ENCODE results near the gene C3. TPM values are rescaled to one million over a fixed set of nuclear protein-coding genes. Genes with fewer than 3 reads are reported as not detected.

Gene C3
- total and polyA plus RNA-seq, 2 donors from 2014 or later: 452 to 3,831 TPM

DNA sequence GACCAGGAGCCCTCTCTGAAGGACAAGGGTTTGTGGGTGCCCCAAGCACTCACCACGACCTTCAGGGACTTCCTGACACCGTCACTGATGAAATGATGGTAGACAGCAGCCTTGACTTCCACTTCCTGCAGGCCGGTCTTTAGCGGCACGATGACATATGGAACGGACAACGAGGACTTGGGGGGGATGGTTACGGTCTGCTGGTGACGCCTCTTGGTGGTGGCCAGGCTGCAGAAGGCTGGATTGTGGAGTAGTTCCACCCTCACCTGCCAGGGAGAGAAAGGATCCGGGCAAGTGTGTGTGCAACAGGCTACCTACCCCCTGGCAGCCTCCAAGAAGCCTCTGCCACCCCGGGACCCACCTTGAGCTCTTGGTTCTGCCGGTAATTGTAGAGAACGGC is 23.2 kb downstream of the C3 start:
- H3K9me3 ChIP-seq (ENCODE audit: control insufficient read depth in 2 of 3, insufficient read depth in 1 of 3, low read length in 3 of 3): no peaks in the 10 kb centered on the region
- intact Hi-C loops (cut with DNase I): no loop called here
- H3K27ac ChIP-seq (ENCODE audit: low read depth in 2 of 2, low read length in 2 of 2): no peak overlapping the region
- FAIRE-seq (no peak), DNase-seq (peak in 1 of 5 donors; percentile 25)
- no peaks in the 10 kb centered on the region for H3K4me1 ChIP-seq (ENCODE audit: control insufficient read depth in 2 of 3, insufficient read depth in 2 of 3, low read depth in 1 of 3, low read length in 3 of 3)
- TF ChIP-seq, protein P1, sequence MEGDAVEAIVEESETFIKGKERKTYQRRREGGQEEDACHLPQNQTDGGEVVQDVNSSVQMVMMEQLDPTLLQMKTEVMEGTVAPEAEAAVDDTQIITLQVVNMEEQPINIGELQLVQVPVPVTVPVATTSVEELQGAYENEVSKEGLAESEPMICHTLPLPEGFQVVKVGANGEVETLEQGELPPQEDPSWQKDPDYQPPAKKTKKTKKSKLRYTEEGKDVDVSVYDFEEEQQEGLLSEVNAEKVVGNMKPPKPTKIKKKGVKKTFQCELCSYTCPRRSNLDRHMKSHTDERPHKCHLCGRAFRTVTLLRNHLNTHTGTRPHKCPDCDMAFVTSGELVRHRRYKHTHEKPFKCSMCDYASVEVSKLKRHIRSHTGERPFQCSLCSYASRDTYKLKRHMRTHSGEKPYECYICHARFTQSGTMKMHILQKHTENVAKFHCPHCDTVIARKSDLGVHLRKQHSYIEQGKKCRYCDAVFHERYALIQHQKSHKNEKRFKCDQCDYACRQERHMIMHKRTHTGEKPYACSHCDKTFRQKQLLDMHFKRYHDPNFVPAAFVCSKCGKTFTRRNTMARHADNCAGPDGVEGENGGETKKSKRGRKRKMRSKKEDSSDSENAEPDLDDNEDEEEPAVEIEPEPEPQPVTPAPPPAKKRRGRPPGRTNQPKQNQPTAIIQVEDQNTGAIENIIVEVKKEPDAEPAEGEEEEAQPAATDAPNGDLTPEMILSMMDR (IDR thresholded peaks at IDR 0.05; ENCODE audit: borderline replicate concordance, extremely low read depth, insufficient read depth): no peak
- H3K9ac ChIP-seq (ENCODE audit: low read length in 3 of 3): no peak overlapping the region
- no peaks in the 10 kb centered on the region for H3K27me3 ChIP-seq (ENCODE audit: control insufficient read depth, insufficient read depth, low read length)
- H3K4me3 ChIP-seq (ENCODE audit: low read length in 3 of 3): no peak overlapping the region
- no peaks in the 10 kb centered on the region for H3K36me3 ChIP-seq (ENCODE audit: control insufficient read depth in 2 of 3, insufficient read depth in 3 of 3, low read length in 3 of 3)

DNA sequence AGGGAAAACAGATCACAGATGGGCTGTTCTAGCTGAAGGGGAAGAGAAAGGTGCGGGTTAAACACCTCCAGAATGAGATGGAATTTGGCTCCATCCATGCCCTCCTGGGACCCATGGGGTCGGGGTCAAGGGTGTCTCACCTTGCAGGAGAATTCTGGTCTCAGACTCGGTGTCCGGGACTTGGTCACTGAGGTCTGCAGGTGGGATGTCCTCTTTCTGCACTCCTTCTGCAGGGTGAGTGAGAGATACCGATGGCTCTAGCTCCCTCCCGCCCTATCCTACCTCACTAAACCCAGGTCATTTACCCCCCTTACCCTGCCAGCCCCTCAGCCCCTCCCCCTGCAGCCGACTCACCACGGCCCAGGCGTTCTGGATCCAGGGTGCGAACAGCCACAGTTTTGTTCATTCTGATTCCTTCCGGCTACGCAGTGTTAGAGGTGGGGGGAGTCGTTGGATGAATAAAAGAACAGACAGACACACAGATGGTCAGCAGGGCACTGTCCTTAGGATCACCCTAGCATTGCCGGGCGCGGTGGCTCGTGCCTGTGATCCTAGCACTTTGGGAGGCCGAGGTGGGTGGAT is 24.1 kb downstream of the C3 start:
- TF ChIP-seq, protein P1 (IDR thresholded peaks at IDR 0.05; ENCODE audit: borderline replicate concordance, extremely low read depth, insufficient read depth): no peak
- H3K27ac ChIP-seq (ENCODE audit: low read depth in 2 of 2, low read length in 2 of 2): no peak overlapping the region
- no peak for FAIRE-seq
- intact Hi-C loops (cut with DNase I): no loop called here
- H3K36me3 ChIP-seq (ENCODE audit: control insufficient read depth in 2 of 3, insufficient read depth in 3 of 3, low read length in 3 of 3): no peaks in the 10 kb centered on the region
- no peaks in the 10 kb centered on the region for H3K9me3 ChIP-seq (ENCODE audit: control insufficient read depth in 2 of 3, insufficient read depth in 1 of 3, low read length in 3 of 3)
- DNase-seq: peak in 1 of 5 donors; percentile 33
- H3K4me3 ChIP-seq (ENCODE audit: low read length in 3 of 3): no peak overlapping the region
- H3K4me1 ChIP-seq (ENCODE audit: control insufficient read depth in 2 of 3, insufficient read depth in 2 of 3, low read depth in 1 of 3, low read length in 3 of 3): no peaks in the 10 kb centered on the region
- H3K27me3 ChIP-seq (ENCODE audit: control insufficient read depth, insufficient read depth, low read length): no peaks in the 10 kb centered on the region
- no peak overlapping the region for H3K9ac ChIP-seq (ENCODE audit: low read length in 3 of 3)

DNA sequence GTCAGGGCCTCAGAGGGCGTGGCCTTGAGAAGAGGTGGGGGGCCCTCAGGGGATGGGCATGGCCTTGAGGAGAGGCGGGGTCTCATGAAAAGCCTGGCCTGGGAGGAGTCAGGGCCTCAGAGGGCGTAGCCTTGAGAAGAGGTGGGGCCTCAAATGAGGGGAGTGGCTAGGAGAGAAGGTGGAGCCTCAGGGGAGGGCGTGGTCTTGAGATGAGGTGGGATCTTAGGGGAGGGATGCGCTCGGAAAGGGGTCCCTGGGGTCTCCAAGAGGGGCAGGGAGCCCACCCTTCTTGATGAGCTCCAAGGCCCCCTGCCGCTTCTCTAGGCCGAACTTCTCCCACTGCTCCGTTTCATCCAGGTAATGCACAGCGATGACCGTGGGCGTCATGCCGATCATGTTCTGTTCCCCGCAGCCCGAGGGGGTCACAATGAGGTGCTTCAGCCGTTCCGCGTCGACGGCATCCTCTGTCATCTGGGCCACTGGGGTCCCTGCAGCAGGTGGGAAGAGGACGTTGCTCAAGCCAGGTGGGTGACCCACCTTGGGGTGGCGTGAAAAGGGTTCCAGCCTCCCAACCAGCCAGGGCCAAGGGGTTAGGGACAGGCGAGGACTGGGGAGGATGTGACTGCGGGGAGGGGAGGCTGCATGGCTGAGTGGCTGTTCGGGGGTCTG is 26.2 kb downstream of the C3 start:
- Histone ChIP-seq H3K27ac (ENCODE audit: low read depth in 2 of 2, low read length in 2 of 2) (no peak overlapping the region), H3K27me3 (ENCODE audit: control insufficient read depth, insufficient read depth, low read length) (no peaks in the 10 kb centered on the region), H3K4me1 (ENCODE audit: control insufficient read depth in 2 of 3, insufficient read depth in 2 of 3, low read depth in 1 of 3, low read length in 3 of 3) (no peaks in the 10 kb centered on the region), H3K4me3 (ENCODE audit: low read length in 3 of 3) (no peak overlapping the region), H3K36me3 (ENCODE audit: control insufficient read depth in 2 of 3, insufficient read depth in 3 of 3, low read length in 3 of 3) (no peaks in the 10 kb centered on the region), H3K9ac (ENCODE audit: low read length in 3 of 3) (no peak overlapping the region), H3K9me3 (ENCODE audit: control insufficient read depth in 2 of 3, insufficient read depth in 1 of 3, low read length in 3 of 3) (no peaks in the 10 kb centered on the region)
- TF ChIP-seq, protein P1 (IDR thresholded peaks at IDR 0.05; ENCODE audit: borderline replicate concordance, extremely low read depth, insufficient read depth): no peak
- FAIRE-seq (no peak), DNase-seq (peak in 1 of 5 donors; percentile 58)
- intact Hi-C loops (cut with DNase I): no loop called here

All from kidney (tissue), 14 donors.